Measurements from ENCODE around the gene KLHL40.

The KLHL40 gene, protein sequence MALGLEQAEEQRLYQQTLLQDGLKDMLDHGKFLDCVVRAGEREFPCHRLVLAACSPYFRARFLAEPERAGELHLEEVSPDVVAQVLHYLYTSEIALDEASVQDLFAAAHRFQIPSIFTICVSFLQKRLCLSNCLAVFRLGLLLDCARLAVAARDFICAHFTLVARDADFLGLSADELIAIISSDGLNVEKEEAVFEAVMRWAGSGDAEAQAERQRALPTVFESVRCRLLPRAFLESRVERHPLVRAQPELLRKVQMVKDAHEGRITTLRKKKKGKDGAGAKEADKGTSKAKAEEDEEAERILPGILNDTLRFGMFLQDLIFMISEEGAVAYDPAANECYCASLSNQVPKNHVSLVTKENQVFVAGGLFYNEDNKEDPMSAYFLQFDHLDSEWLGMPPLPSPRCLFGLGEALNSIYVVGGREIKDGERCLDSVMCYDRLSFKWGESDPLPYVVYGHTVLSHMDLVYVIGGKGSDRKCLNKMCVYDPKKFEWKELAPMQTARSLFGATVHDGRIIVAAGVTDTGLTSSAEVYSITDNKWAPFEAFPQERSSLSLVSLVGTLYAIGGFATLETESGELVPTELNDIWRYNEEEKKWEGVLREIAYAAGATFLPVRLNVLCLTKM

DNA sequence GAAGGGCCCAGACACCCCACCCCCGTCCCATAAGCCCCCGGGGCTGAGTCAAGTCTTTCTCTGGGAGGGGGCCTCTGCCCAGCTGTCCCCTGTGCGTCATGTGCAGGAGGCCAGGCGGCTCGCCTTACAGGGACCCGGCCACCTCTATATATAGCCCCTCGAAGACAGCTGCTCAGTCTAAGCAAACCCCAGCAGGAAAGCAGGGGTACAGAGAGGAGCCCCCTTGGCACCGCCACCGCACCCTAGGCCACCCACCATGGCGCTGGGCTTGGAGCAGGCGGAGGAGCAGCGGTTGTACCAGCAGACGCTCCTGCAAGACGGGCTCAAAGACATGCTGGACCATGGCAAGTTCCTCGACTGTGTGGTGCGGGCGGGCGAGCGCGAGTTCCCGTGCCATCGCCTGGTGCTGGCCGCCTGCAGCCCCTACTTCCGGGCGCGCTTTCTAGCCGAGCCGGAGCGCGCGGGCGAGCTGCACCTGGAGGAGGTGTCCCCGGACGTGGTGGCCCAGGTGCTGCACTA lies at the start of gene KLHL40:
Gene KLHL40 (plus strand): TSS at position 175 of the 519 bp plus-strand sequence. CDS start 82 bp downstream, at position 257.
- no peak for DNase-seq (ENCODE audit: low read depth)

DNA sequence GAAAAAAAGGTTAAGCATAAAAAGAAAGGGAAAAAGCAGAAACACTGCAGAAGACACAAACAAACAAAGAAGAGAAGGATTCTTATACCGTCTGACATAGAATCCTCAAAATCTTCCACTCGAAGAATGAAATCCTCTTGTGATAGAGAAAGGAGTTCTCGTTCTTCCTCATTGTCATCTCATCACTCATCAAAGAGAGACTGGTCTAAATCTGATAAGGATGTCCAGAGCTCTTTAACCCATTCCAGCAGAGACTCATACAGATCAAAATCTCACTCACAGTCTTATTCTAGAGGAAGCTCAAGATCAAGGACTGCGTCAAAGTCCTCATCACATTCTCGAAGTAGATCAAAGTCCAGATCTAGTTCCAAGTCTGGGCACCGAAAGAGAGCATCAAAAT lies 48.3 kb upstream of the KLHL40 start:
- DNase-seq (ENCODE audit: low read depth) = no peak

DNA sequence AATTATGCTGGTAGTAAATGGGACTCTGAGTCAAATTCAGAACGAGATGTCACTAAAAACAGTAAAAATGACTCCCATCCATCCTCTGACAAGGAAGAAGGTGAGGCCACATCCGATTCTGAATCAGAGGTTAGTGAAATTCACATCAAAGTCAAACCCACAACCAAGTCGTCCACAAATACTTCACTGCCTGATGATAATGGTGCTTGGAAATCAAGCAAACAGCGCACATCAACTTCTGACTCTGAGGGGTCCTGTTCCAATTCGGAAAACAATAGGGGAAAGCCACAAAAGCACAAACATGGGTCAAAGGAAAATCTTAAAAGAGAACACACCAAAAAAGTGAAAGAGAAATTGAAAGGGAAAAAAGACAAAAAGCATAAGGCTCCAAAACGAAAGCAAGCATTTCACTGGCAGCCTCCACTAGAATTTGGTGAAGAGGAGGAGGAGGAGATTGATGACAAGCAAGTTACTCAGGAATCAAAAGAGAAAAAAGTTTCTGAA lies 46.9 kb upstream of the KLHL40 start:
- DNase-seq (ENCODE audit: low read depth) = no peak

DNA sequence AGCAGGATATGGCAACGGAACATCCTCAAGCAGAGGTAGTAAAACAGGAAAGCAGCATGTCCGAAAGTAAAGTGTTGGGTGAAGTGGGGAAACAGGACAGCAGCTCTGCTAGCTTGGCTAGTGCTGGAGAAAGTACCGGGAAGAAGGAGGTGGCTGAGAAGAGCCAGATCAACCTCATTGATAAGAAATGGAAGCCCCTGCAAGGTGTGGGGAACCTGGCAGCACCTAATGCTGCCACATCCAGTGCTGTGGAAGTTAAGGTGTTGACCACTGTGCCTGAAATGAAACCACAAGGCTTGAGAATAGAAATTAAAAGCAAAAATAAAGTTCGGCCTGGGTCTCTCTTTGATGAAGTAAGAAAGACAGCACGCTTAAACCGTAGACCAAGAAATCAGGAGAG lies 46.1 kb upstream of the KLHL40 start:
- DNase-seq (ENCODE audit: low read depth) = no peak

DNA sequence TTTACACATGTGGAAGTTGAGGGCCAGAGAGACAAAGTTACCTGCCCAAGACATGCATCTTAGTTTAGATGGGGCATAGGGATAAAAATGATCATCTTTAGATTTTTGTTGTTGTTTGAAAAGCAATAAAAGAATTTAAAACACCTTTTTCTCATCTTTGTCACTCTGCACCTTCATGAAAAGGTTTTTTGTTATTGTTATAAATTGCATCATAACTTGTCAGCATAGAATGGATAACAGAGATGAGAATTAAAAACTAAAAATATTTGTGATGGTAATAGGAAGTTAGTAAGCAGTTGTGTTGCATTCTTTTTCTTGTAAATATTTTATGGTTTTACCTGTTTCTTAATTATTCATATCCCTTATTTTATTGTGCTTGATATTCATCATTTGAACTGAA lies 45.2 kb upstream of the KLHL40 start:
- DNase-seq (ENCODE audit: low read depth) = no peak

DNA sequence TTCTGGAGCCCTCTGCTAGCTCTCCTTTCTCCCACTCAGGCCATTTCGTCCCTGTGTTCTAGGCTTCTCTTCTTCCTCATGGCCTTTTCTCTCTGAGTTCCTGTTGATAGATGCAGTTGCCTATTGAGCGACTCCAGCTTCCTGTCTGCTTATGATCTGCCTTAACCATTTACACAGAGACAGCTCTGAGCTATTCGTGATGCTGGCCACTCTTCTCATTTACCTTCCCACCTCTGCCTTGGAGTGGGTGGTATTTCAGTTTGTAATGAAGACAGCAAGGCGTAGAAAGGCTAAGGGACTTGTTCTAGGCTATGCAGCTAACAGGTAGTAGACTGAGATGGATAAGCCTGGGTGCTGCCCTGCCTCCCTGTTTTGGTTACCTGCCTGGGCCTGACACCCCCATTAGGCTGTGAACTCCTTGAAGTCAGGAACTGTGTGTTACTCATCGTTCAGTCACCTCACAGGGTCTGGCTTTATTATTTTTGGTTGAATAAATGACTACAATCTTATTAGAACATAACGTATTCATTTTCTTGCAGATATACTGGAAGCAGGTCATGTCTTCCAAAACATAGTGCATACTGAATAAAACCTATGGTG lies 44.5 kb upstream of the KLHL40 start:
- no peak for DNase-seq (ENCODE audit: low read depth)

DNA sequence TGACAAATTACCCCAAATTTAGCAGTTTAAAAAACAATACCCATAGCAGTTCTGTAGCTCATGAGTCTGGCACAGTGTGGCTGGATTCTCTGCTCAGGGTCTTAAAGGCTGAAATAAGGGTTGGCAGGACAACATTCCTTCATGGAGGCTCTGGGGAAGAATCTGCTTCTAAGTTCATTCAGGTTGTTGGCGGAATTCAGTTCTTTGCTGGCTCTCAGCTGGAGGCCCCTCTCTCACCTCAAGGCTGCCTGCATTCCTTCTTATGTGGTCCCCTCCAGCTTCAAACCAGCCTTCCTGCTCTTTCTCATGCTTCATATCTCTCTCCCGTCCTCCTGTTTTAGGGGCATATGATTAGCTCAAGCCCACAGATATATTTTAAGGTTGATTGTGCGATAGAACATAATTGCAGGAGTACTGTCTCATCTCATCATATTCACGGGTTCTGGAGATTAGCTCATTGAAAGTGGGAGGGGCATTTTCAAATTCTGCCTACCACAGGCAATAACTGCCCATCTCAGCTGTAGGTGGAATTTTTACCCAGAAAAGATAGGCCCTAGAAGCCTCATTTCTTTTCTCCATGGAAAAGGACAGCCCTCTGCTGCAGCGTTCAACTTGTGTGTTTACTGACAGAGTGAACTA lies 37.4 kb upstream of the KLHL40 start:
- DNase-seq (ENCODE audit: low read depth) = no peak

DNA sequence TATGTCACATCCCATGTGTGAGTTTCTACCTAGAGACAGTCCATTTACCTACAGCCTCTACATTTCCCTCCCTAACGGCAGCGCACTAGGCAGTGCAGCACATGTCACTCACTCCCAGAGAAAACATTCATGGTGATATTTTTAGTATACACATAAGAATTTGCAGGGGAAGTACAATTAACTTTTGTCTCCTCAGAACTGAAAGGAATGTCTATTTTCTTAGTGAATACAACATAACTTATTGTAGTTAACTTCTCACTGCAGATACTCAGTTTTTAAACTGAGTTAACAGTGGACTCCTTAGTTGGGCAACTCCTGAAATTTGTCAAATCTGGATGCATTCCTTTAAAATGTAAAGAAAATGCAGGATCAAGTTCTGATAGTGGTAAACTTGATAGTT lies 36.3 kb upstream of the KLHL40 start:
- DNase-seq (ENCODE audit: low read depth) = no peak

DNA sequence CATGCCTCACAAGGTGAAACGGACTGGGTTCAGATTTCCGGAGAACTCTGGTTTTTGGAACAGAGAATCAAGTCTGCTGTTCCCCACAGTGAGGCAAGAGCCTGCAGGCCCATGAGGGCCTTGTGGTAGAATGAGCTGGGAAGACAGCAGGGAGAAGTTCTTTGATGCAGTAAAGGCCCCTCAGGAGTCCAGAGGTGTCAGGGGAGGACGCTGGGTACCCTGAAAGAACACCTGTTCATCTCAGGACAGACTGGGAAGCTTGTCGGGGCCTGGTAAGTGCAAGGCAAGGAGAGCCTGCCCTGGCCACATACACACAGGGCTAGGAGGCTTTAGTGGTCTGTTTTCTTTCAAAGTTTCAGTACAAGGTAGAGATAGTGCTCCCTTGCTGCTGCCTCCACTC lies 35.6 kb upstream of the KLHL40 start:
- no peak for DNase-seq (ENCODE audit: low read depth)

DNA sequence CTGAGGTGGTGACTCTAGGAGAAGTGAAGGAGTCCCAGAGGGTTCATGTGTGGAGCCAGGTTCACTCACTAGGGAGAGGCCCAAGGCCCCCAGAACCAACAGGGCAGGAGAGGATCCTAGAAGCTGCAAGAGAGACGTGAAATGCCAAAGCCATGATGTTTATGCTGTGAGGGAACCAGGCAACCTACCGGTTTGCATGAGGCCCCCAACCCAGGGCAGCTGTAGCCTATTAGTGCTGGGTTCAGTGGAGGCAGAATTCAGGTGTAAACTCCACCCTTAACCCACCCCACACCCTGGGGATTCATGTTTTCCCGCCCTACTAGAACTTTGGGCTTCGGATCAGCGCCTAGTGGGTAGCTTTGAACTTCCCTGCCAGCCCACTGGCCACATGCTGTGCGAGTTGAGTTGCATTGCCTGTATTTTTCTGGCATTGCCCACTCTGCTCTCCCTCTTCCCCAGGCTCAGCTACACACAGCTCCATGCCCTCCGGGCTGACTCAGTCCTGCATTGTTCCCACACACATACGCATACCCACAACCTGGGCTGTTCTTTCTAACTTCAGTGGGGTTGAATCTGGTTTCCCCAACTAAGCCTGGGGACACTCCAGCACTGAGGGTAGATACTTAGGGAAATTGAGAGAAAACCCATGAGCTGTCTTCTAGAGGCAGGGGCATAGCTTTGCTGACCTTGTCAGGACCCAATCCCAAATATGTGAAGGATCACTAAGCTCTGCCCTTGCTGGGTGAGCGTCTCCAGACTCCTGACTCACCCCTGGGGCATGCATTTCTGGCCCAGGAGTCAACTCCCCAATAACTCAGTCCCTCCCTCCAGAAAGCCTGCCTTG lies 33.9 kb upstream of the KLHL40 start:
- DNase-seq (ENCODE audit: low read depth) = peak; percentile 78

DNA sequence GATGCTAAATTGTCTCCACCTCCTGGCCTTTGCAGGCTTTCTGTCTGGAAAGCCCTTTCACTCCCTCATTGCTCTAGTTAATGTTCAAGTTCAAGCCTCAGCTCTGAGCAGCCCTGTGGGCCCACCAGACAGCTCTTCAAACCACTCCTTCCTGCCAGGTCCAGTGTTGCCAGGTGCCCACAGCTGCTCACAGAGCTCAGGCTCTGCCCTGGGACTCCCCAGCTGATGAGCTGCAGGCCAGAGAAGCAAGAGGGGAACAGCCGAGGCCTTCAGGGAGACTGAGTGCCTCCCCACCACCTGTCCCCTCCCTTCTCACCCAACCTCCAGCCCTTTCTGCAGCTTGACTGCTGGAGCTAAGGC lies 33.1 kb upstream of the KLHL40 start:
- peak; percentile 25 for DNase-seq (ENCODE audit: low read depth)

DNA sequence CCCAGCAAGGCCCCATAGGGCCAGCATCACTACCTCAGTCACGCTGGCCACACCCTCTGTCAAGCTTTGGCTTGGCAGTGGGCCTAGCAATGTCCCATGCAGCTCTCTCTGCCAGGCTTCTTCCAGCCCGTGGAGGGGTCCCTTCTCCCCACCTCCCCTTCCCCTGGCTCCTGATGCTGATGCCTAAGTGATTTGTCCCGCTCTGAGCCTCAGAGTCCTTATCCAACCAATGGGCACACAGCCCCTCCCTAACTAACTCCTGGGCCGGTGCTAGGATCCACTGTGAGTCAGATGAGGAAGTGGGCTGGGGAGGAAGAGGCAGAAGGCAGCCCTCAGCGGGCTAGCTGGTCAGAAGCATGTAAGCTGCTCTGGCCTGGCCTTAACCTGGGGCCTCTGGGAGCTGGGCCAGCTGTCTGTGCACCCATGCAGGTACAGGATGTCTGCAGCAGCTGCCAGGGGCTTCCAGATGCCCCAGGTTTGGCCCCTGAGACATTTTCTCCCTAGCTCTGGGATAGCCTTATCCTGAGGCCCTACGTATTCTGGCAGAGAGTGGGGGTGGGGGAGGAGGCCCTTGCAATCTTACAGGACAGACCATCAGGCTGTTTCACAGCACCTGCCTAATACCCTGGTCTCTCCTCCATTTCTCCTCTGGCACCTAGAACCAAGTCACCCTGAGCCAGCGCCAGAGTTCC lies 32.6 kb upstream of the KLHL40 start:
- peak; percentile 81 for DNase-seq (ENCODE audit: low read depth)

DNA sequence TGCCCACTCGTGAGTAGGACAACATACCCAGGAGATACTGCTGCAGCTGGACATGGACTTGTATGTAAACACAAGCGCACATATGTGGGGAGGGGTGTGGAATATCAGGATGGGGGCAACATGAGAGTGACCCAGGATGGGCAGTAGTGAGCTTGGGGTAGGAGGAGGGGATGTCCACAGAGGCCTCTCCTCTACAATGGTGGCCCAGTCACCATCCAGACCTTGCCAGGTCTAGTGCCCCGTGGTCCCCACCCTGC lies 32.1 kb upstream of the KLHL40 start:
- DNase-seq (ENCODE audit: low read depth) = no peak

DNA sequence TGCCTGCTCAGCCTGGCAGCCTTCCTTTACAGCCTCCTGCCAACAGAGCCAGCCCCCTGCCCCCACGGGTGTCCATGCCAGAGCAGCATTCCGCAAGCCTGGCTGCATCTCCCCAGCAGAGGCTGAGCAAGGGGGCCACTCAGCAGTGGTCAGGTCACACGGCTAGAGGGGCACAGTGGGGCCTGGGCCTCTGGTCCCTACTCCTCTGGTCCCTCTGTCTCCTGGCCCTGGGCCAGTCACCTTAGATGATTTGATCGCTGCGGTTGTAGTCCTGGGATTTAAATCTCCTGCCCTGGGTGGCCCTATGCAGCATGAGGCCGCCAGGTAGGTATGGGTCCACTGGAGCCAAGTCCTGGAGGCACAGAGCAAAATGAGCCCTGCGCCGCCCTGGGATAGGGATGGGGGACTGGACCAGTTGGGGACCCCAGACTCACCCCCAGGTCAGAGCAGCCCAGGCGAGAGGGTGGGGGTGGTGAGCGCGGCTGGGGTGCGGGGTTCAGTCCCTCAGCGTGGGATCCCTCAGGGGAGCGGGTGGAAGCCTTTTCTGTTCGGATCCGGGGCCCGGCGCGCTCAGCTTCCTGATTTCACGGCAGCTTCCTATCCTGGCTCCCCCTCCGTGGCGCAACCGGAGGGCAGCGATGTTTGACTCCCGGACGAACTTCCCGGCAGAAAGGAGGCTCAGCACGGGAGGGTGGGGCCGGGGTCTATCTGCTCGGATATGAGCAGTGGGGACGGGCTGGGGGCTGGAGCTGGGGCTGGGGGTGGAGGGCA lies 31.6 kb upstream of the KLHL40 start, which contains the start of gene ZBTB47:
Gene ZBTB47 (plus strand): TSS at position 138 of the 771 bp plus-strand sequence. CDS start 4,659 bp downstream, outside the sequence.
- DNase-seq (ENCODE audit: low read depth) = peak; percentile 45

DNA sequence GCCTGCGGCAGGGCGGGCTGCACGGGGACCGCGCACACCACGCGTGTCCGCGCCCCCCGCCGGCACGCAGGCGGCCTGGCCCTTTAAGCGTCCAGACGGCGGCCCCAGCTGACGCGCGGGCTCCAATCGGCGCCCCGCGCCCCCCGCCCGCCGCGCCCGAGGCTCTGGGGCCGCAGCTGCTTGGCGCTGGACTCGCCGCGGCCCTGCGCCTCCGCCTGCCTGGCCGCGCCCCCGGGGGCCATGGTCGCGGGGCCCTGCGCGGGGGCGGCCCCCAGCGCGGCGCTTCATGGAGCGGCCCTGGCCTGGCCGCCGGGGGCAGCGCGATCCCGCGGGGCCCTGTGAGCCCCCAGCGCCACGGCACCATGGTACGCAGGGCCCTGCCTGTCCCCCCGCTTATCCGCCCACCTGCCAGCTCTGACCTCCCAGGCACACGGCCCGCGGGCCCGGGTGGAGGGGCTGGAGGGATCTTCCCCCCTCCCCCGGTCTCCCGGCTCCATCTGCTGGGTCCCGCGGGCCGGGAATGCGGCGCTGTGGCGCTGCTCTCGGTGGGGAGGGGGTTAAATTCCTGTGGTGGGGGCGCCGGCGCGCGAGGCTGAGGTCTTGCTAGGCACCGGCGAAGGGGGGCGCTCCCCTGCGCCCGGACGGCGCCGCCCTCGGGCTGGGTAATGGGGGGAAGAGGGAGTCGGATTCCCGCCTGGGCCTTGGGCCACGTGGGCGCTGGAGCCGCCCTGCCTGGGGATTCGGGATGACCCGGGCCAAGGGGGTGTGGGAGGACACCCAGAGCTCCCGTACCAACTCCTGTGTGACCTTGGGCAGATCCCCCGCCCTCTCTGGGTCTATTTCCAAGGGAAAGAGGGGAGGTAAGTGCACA lies 30.8 kb upstream of the KLHL40 start:
- DNase-seq (ENCODE audit: low read depth) = peak; percentile 47

DNA sequence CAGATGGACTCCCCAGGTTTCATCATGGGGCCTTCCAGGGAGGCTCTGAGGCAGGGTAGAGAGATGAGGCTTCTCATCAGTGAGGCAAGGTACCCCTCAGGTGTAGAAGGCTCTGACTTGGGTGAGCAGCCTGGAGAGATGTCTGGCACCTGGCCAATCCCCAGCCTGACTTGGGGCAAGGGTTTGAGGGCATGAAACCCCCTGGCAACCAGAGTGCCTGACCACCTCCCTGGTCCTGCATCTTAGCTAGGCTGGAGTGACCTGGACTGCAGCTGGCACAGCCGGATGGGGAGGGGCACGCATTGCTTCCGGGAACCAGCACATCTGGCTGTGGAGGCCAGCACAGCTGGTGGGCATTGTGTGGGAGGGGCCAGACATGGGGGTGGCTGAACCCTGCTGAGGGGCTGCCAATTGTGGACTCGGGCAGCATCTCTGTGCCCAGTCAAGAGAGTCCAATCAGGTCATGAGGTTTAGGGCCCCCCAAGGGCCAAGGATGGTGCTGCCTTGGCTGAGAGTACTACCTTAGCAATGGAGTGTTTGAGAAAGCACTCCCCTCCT lies 29.9 kb upstream of the KLHL40 start:
- DNase-seq (ENCODE audit: low read depth) = no peak

DNA sequence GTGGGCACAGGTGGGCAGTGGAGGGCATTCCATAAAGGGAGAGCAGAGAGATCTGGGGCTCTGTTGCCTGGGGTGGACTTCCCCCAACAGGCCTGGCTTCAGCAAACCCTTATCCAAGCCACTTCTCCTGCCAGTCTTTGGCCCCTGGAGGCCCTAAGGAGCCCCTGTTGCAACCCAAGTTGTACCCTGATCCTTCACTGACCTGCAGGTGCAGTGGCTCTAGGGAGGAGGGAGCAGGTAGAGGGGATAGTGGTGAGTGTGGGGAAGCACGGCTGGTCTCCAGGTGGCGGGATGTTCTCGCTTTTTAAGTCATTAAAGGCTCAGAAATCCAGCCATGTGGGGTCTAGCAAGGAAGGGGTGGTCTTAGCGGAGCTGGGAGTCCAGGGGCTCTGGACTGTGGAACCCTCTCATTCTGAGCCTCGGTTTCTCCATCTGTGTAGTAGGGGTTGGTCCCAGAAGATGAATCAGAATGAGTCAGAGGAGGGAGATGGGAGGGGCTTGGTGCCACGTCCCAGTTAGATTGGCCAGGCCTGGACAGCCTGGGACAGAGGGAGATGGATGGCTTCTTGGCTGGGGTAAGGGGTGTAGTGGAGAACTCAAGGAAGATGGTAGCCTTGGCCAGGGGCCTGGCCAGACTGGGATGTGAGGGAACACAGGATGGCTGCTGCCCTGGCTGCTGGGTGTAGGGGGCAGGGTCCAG lies 29.2 kb upstream of the KLHL40 start:
- peak; percentile 53 for DNase-seq (ENCODE audit: low read depth)

Measured in amniotic epithelial cell (primary cell).